Measurements from ENCODE around the gene CAP2. TPM values are rescaled to one million over a fixed set of nuclear protein-coding genes. Genes with fewer than 3 reads are reported as not detected.

The CAP2 gene
- total and polyA plus RNA-seq, 2 donors (not counting 1 experiment from before 2014, with no cell fraction given): 8.6 to 38.1 TPM

- no peaks in the 10 kb centered on the region for H3K79me2 ChIP-seq (ENCODE audit: control insufficient read depth, insufficient read depth, low read length)
- H3K27me3 ChIP-seq (ENCODE audit: control insufficient read depth, insufficient read depth, low read length): no peaks in the 10 kb centered on the region
- H3K4me1 ChIP-seq (ENCODE audit: control insufficient read depth, extremely low read depth, insufficient read depth, low read length): no peaks in the 10 kb centered on the region
- TF ChIP-seq, protein P1, sequence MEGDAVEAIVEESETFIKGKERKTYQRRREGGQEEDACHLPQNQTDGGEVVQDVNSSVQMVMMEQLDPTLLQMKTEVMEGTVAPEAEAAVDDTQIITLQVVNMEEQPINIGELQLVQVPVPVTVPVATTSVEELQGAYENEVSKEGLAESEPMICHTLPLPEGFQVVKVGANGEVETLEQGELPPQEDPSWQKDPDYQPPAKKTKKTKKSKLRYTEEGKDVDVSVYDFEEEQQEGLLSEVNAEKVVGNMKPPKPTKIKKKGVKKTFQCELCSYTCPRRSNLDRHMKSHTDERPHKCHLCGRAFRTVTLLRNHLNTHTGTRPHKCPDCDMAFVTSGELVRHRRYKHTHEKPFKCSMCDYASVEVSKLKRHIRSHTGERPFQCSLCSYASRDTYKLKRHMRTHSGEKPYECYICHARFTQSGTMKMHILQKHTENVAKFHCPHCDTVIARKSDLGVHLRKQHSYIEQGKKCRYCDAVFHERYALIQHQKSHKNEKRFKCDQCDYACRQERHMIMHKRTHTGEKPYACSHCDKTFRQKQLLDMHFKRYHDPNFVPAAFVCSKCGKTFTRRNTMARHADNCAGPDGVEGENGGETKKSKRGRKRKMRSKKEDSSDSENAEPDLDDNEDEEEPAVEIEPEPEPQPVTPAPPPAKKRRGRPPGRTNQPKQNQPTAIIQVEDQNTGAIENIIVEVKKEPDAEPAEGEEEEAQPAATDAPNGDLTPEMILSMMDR (conservative IDR thresholded peaks at IDR 0.05 in 1 of 2, IDR thresholded peaks at IDR 0.05 in 1 of 2; ENCODE audit: low read depth in 1 of 2, low read length in 2 of 2): no peak
- no peak for TF ChIP-seq EZH2 (IDR thresholded peaks at IDR 0.05; ENCODE audit: low read length, missing control alignments)
- H4K20me1 ChIP-seq (ENCODE audit: control insufficient read depth, extremely low read depth, insufficient read depth, low read length): no peaks in the 10 kb centered on the region
- H3K9ac ChIP-seq (ENCODE audit: insufficient read depth, low read length): no peak overlapping the region
- no peaks in the 10 kb centered on the region for H3K36me3 ChIP-seq (ENCODE audit: control insufficient read depth, insufficient read depth, low read length)
- no peak overlapping the region for H3K4me2 ChIP-seq (ENCODE audit: extremely low read depth, insufficient read depth, low read length)
- DNase-seq (ENCODE audit: low read depth in 2 of 2): peak in 1 of 2 donors; percentile 58
- no peaks in the 10 kb centered on the region for H3K9me3 ChIP-seq (ENCODE audit: control insufficient read depth, insufficient read depth, low read depth, low read length)
- H2AFZ ChIP-seq (ENCODE audit: low read length): no peak overlapping the region
- H3K27ac ChIP-seq (ENCODE audit: insufficient read depth, low read length): no peak overlapping the region
- H3K4me3 ChIP-seq (replicated peaks in 1 of 4; ENCODE audit: control extremely low read depth in 1 of 4, insufficient read depth in 1 of 4, low read depth in 3 of 4, low read length in 4 of 4): no peak overlapping the region
Measured at GRCh38 chr6:17470202-17470937, 77.0 kb downstream of the CAP2 start.

DNA sequence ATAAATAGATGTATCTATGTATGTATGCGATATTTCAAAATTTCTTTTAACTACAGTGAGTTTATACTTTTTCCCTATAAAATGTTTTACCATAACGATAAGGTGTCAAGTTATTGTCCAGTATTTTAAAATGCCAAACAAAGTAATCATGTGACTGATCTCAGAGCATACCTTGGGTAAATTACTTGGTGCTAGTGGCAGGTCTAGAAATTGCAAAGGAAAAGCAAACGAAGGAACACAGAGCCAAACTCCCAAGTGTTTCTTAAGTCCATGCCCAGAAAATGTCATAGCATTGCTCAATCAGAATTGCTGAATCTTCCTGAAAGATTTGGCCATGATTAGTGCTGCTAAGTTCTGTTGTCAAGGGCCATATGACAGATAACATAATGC, 77.5 kb downstream of the CAP2 start:
- Histone ChIP-seq H3K79me2 (ENCODE audit: control insufficient read depth, insufficient read depth, low read length) (no peaks in the 10 kb centered on the region), H4K20me1 (ENCODE audit: control insufficient read depth, extremely low read depth, insufficient read depth, low read length) (no peaks in the 10 kb centered on the region), H3K4me2 (ENCODE audit: extremely low read depth, insufficient read depth, low read length) (no peak overlapping the region), H3K4me3 (replicated peaks in 1 of 4; ENCODE audit: control extremely low read depth in 1 of 4, insufficient read depth in 1 of 4, low read depth in 3 of 4, low read length in 4 of 4) (no peak overlapping the region), H3K9ac (ENCODE audit: insufficient read depth, low read length) (no peak overlapping the region), H3K27me3 (ENCODE audit: control insufficient read depth, insufficient read depth, low read length) (no peaks in the 10 kb centered on the region), H3K36me3 (ENCODE audit: control insufficient read depth, insufficient read depth, low read length) (no peaks in the 10 kb centered on the region), H2AFZ (ENCODE audit: low read length) (no peak overlapping the region), H3K27ac (ENCODE audit: insufficient read depth, low read length) (no peak overlapping the region), H3K4me1 (ENCODE audit: control insufficient read depth, extremely low read depth, insufficient read depth, low read length) (no peaks in the 10 kb centered on the region), H3K9me3 (ENCODE audit: control insufficient read depth, insufficient read depth, low read depth, low read length) (no peaks in the 10 kb centered on the region)
- DNase-seq (ENCODE audit: low read depth in 2 of 2): peak; percentile 70 to 97
- TF ChIP-seq, protein P1 (conservative IDR thresholded peaks at IDR 0.05 in 1 of 2, IDR thresholded peaks at IDR 0.05 in 1 of 2; ENCODE audit: low read depth in 1 of 2, low read length in 2 of 2): peak in 1 of 2 donors; percentile 28
- TF ChIP-seq EZH2 (IDR thresholded peaks at IDR 0.05; ENCODE audit: low read length, missing control alignments): no peak

- H3K27ac ChIP-seq (ENCODE audit: insufficient read depth, low read length): no peak overlapping the region
- no peak overlapping the region for H3K4me3 ChIP-seq (replicated peaks in 1 of 4; ENCODE audit: control extremely low read depth in 1 of 4, insufficient read depth in 1 of 4, low read depth in 3 of 4, low read length in 4 of 4)
- DNase-seq (ENCODE audit: low read depth in 2 of 2): peak in 1 of 2 donors; percentile 37
- H3K9me3 ChIP-seq (ENCODE audit: control insufficient read depth, insufficient read depth, low read depth, low read length): no peaks in the 10 kb centered on the region
- H4K20me1 ChIP-seq (ENCODE audit: control insufficient read depth, extremely low read depth, insufficient read depth, low read length): no peaks in the 10 kb centered on the region
- no peaks in the 10 kb centered on the region for H3K36me3 ChIP-seq (ENCODE audit: control insufficient read depth, insufficient read depth, low read length)
- no peak overlapping the region for H2AFZ ChIP-seq (ENCODE audit: low read length)
- H3K9ac ChIP-seq (ENCODE audit: insufficient read depth, low read length): no peak overlapping the region
- H3K4me2 ChIP-seq (ENCODE audit: extremely low read depth, insufficient read depth, low read length): no peak overlapping the region
- H3K4me1 ChIP-seq (ENCODE audit: control insufficient read depth, extremely low read depth, insufficient read depth, low read length): no peaks in the 10 kb centered on the region
- H3K79me2 ChIP-seq (ENCODE audit: control insufficient read depth, insufficient read depth, low read length): no peaks in the 10 kb centered on the region
- H3K27me3 ChIP-seq (ENCODE audit: control insufficient read depth, insufficient read depth, low read length): no peaks in the 10 kb centered on the region
- TF ChIP-seq EZH2 (IDR thresholded peaks at IDR 0.05; ENCODE audit: low read length, missing control alignments): no peak
- TF ChIP-seq, protein P1 (conservative IDR thresholded peaks at IDR 0.05 in 1 of 2, IDR thresholded peaks at IDR 0.05 in 1 of 2; ENCODE audit: low read depth in 1 of 2, low read length in 2 of 2): no peak
Measured at GRCh38 chr6:17472653-17473183, 79.3 kb downstream of the CAP2 start.
